B cell (primary cell): ENCODE data around the gene RETREG2. TPM values are rescaled to one million over a fixed set of nuclear protein-coding genes. Genes with fewer than 3 reads are reported as not detected.
A peak's percentile ranks its signal among the peaks of the same experiment; 100 is the strongest.

Experiments
- ATAC-seq: fragments of 200-7000 bp; cut with Tn5 transposase; one replicate; pipeline ENCODE4 v1.10.0; 2021; ENCODE audit warnings: low read depth, mild to moderate bottlenecking, moderate number of reproducible peaks, moderate library complexity
- CTCF ChIA-PET: fragments of 350-600 bp; sonication (Branson Sonifier 250); formaldehyde crosslinking; loops from one replicate; lab custom pipeline; 2021; ENCODE audit warnings: antibody characterized with exemption, inconsistent platforms; lab: Charles Lee
- POLR2A ChIA-PET: fragments of 350-600 bp; sonication (Branson Sonifier 250); formaldehyde crosslinking; loops from one replicate; lab custom pipeline; 2021; ENCODE audit warnings: antibody characterized with exemption; lab: Charles Lee
- DNase-seq: peaks from one replicate; pipeline ENCODE4 v3.0.0; 2013
- H2AFZ ChIP-seq: 2 replicates; pipeline ENCODE4 v1.6.1; 2012; ENCODE audit warnings: mild to moderate bottlenecking, low read depth, low read length; ENCODE audit not compliant: insufficient read depth, poor library complexity, severe bottlenecking
- H3K27ac ChIP-seq, 2 donors: 1 replicate in 1 of 2; 2 replicates in 1 of 2; pipeline ENCODE4 v1.5.1; 2012 to 2013; ENCODE audit warnings: low read length in 2 of 2, mild to moderate bottlenecking in 2 of 2, moderate library complexity in 1 of 2
- H3K27me3 ChIP-seq, 4 experiments: fragments of 200-600 bp in 1 of 4; sonication (generic) in 1 of 4; replicated peaks in 1 of 4; 1 replicate in 2 of 4; 2 replicates in 2 of 4; pipeline versions ENCODE4 v1.6.1 to v1.7.0; 2013 to 2016; ENCODE audit warnings: low read length in 3 of 4, mild to moderate bottlenecking in 2 of 4, mixed read lengths in 1 of 4, moderate library complexity in 1 of 4; ENCODE audit not compliant: insufficient read depth in 4 of 4, control insufficient read depth in 3 of 4; ENCODE audit errors: control extremely low read depth in 1 of 4
- H3K36me3 ChIP-seq, 2 experiments: replicated peaks in 1 of 2; 1 replicate in 1 of 2; 2 replicates in 1 of 2; pipeline versions ENCODE4 v1.6.1 to v1.7.1; 2013; ENCODE audit warnings: low read length in 1 of 2; ENCODE audit not compliant: insufficient read depth in 2 of 2, control insufficient read depth in 1 of 2; ENCODE audit errors: control extremely low read depth in 1 of 2, extremely low read depth in 1 of 2
- H3K4me1 ChIP-seq, 2 donors: fragments of 200-600 bp in 1 of 2; sonication (generic) in 1 of 2; 1 replicate in 1 of 2; 2 replicates in 1 of 2; pipeline versions ENCODE4 v1.5.1 to v1.6.1; 2013 to 2017; ENCODE audit warnings: low read length in 2 of 2; ENCODE audit not compliant: control insufficient read depth in 2 of 2, insufficient read depth in 2 of 2
- H3K4me2 ChIP-seq: replicated peaks from 2 replicates; pipeline ENCODE3; 2012; ENCODE audit warnings: mild to moderate bottlenecking, low read depth, low read length; ENCODE audit not compliant: poor library complexity, severe bottlenecking
- H3K4me3 ChIP-seq, 5 experiments: fragments of 200-600 bp in 1 of 5; sonication (generic) in 1 of 5; 1 replicate in 3 of 5; 2 replicates in 2 of 5; pipeline versions ENCODE4 v1.5.1 to v1.7.0; 2011 to 2016; ENCODE audit warnings: low read length in 4 of 5, mild to moderate bottlenecking in 4 of 5, low read depth in 2 of 5, control low read depth in 1 of 5, moderate library complexity in 1 of 5; ENCODE audit not compliant: insufficient read depth in 1 of 5; ENCODE audit errors: control extremely low read depth in 1 of 5, extremely low read depth in 1 of 5
- H3K79me2 ChIP-seq: fragments of 200-600 bp; sonication (generic); one replicate; pipeline ENCODE4 v1.6.0; 2016; ENCODE audit warnings: low read length; ENCODE audit not compliant: control insufficient read depth, insufficient read depth
- H3K9ac ChIP-seq: fragments of 200-600 bp; sonication (generic); 2 replicates; pipeline ENCODE4 v1.6.1; 2017; ENCODE audit warnings: mild to moderate bottlenecking, low read length, moderate library complexity
- H3K9me3 ChIP-seq, 3 donors: one replicate each; pipeline versions ENCODE4 v1.6.1 to v1.7.1; 2013; ENCODE audit warnings: low read length in 2 of 3; ENCODE audit not compliant: control insufficient read depth in 2 of 3, insufficient read depth in 1 of 3; ENCODE audit errors: control extremely low read depth in 1 of 3
- H4K20me1 ChIP-seq: 2 replicates; pipeline ENCODE4 v1.6.0; 2012; ENCODE audit warnings: mild to moderate bottlenecking, low read length; ENCODE audit not compliant: insufficient read depth, control insufficient read depth, poor library complexity, severe bottlenecking
- H3K27ac Mint-ChIP-seq: one replicate; pipeline ENCODE4 v1.8.0; 2021; ENCODE audit warnings: mixed read lengths
- H3K27me3 Mint-ChIP-seq: one replicate; pipeline ENCODE4 v1.8.0; 2021; ENCODE audit warnings: mixed read lengths
- H3K4me1 Mint-ChIP-seq: one replicate; pipeline ENCODE4 v1.8.0; 2021; ENCODE audit warnings: mixed read lengths
- H3K4me3 Mint-ChIP-seq: one replicate; pipeline ENCODE4 v1.8.0; 2021; ENCODE audit warnings: mixed read lengths
- H3K9me3 Mint-ChIP-seq: one replicate; pipeline ENCODE4 v1.8.0; 2022; ENCODE audit warnings: mixed read lengths; ENCODE audit not compliant: insufficient read depth
- CTCF ChIP-seq: fragments of 200-600 bp; IDR thresholded peaks from one replicate; pipeline ENCODE4 v1.8.0; 2022; ENCODE audit warnings: antibody characterized with exemption, mild to moderate bottlenecking
- EZH2 ChIP-seq: IDR thresholded peaks from 2 replicates; pipeline ENCODE4 v1.6.1; 2012; ENCODE audit warnings: borderline replicate concordance, low read depth, mild to moderate bottlenecking, moderate library complexity, low read length; ENCODE audit not compliant: insufficient read depth, poor library complexity, severe bottlenecking
- WGBS: methylation state at CpG from one replicate; pipeline ENCODE4 v1.1.5; 2013; ENCODE audit warnings: missing lambda C conversion rate; ENCODE audit not compliant: insufficient coverage; 5-methylcytosine and 5-hydroxymethylcytosine counted together
- intact Hi-C: fragments of 100-400 bp; cut with micrococcal nuclease; formaldehyde crosslinking; loops from one replicate; pipeline ENCODE4 v1.10.0; 2022
- polyA plus RNA-seq: library from polyadenylated mRNA; depleted of rRNA; stranded (reverse); fragments of >200 nt; gene quantifications from 2 replicates; pipeline ENCODE4 v1.2.3, GENCODE V29; 2012
- total RNA-seq, 2 donors: library from RNA; stranded (reverse); fragments of 120-200 nt in 1 of 2; gene quantifications; 1 replicate in 1 of 2; 2 replicates in 1 of 2; pipeline versions ENCODE4 v1.2.3 to v1.2.4, GENCODE V29; 2013 to 2022

RETREG2 gene
- total and polyA plus RNA-seq, 2 donors (not counting 1 experiment from before 2014, with no cell fraction given), result 46.7 to 102 TPM

DNA sequence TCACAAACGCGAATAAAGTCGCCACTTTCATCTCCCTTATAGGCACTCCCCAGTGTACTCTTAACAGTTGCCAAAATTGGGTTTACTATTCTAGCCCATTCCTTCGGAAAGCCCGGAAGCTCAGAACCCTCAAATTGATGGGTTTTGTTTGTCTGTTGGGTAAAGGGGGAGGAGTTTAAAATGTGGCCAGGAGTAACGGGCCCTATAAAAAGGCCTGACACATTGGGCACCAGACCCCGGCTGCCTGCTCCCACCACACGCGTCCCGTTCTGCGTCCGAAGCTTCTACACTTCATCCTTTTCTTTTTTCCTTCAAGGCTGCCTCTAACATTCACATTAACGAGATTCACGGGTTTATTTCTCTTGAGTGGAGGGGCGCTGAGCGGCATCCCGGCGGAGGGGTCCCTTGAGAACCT, 18.3 kb upstream of the RETREG2 start:
- intact Hi-C loops, result loop anchor here (1.0 to 5.0 kb wide), 16 partner anchors 17 to 592 kb away; partner anchors contain the start of genes ABCB6, ANKZF1, ATG9A and CHPF
- H4K20me1 ChIP-seq, result no peaks in the 10 kb centered on the region
- no peaks in the 10 kb centered on the region for H3K27me3 ChIP-seq
- ChIA-PET POLR2A (interaction anchor here (0.7 to 2.4 kb wide), 4 partner anchors 17 to 136 kb away, joined by 5 to 8 read pairs (median 6); partner anchors contain the start of genes CNPPD1 and DNAJB2), CTCF (interaction anchor here (0.7 to 9.9 kb wide), 28 partner anchors 12 to 282 kb away, joined by 3 to 117 read pairs (median 6); partner anchors contain the start of genes CNPPD1, DNPEP, IHH and ZFAND2B)
- H3K4me3 ChIP-seq, result peak overlapping the region in 4 of 5 experiments; percentile 72 to 84 (median 76)
- WGBS, result 22% methylated on average over 16 of the region's 18 CpGs
- peak overlapping the region; percentile 72 for H3K9ac ChIP-seq
- Mint-ChIP-seq H3K27me3 (no peaks in the 10 kb centered on the region), H3K9me3 (no peaks in the 10 kb centered on the region), H3K4me1 (peaks cover 21% of the 10 kb centered on the region), H3K4me3 (peak overlapping the region; percentile 98), H3K27ac (peak overlapping the region; percentile 97)
- ATAC-seq (no peak), DNase-seq (no peak)
- H3K27ac ChIP-seq, result peak overlapping the region in 1 of 2 donors; percentile 63
- no peaks in the 10 kb centered on the region for H3K9me3 ChIP-seq
- peaks cover 14% of the 10 kb centered on the region for H3K79me2 ChIP-seq
- peak overlapping the region; percentile 75 for H3K4me2 ChIP-seq
- H3K36me3 ChIP-seq, result peaks cover 0 to 16% of the 10 kb centered on the region in 2 experiments
- H2AFZ ChIP-seq, result peak overlapping the region; percentile 88
- no peak for TF ChIP-seq EZH2
- TF ChIP-seq CTCF, result no peak
- H3K4me1 ChIP-seq, result peaks cover 9 to 15% of the 10 kb centered on the region in 2 donors
